K562 (cell line): Measurements from ENCODE around the gene NELFA. TPM values are rescaled to one million over a fixed set of nuclear protein-coding genes. Genes with fewer than 3 reads are reported as not detected.

Experiments used
- COPS2 ChIP-seq: fragments of 450-650 bp; conservative IDR thresholded peaks from 2 replicates; pipeline ENCODE4 v1.6.1; 2016; ENCODE audit warnings: mild to moderate bottlenecking, moderate library complexity
- CXXC5 ChIP-seq: fragments of 250-450 bp; sonication (Bioruptor Pico); IDR thresholded peaks from 2 replicates; pipeline ENCODE4 v1.8.0; 2022; ENCODE audit warnings: inconsistent platforms, mild to moderate bottlenecking, moderate library complexity
- FOXA3 ChIP-seq, 2 experiments: fragments of 450-650 bp in 1 of 2; sonication (generic) in 1 of 2; formaldehyde crosslinking; IDR thresholded peaks in 1 of 2; conservative IDR thresholded peaks in 1 of 2; 2 replicates each; pipeline versions ENCODE4 v1.4.0 to v1.8.0; 2020 to 2022; ENCODE audit warnings: mild to moderate bottlenecking in 2 of 2, missing genetic modification reagents in 1 of 2
- GTF2F1 ChIP-seq: IDR thresholded peaks from 2 replicates; pipeline ENCODE4 v1.6.1; 2011; ENCODE audit warnings: low read depth, low read length, improper control_type of control experiment
- HINFP ChIP-seq: fragments of 450-650 bp; conservative IDR thresholded peaks from 2 replicates; pipeline ENCODE4 v1.6.1; 2016; ENCODE audit warnings: missing genetic modification characterization, low read depth, mild to moderate bottlenecking, control low read depth, missing compliant biosample characterization
- HMG20A ChIP-seq: fragments of 450-650 bp; formaldehyde crosslinking; conservative IDR thresholded peaks from 2 replicates; pipeline ENCODE4 v1.4.0; 2020; ENCODE audit warnings: mild to moderate bottlenecking, mixed read lengths
- HNRNPK ChIP-seq: fragments of 200-400 bp; formaldehyde crosslinking; IDR thresholded peaks from one replicate; pipeline ENCODE4 v1.6.1; 2018; ENCODE audit warnings: mild to moderate bottlenecking, low read depth, low read length; ENCODE audit not compliant: poor library complexity, severe bottlenecking
- HOMEZ ChIP-seq: fragments of 250-450 bp; sonication (Bioruptor Pico); IDR thresholded peaks from 2 replicates; pipeline ENCODE4 v1.4.0; 2020; ENCODE audit warnings: mild to moderate bottlenecking, moderate library complexity
- POLR2G ChIP-seq: fragments of 200-400 bp; formaldehyde crosslinking; IDR thresholded peaks from 2 replicates; pipeline ENCODE4 v1.6.1; 2017; ENCODE audit warnings: low read depth, mild to moderate bottlenecking, antibody characterized with exemption, low read length, moderate library complexity
- RBM22 ChIP-seq: fragments of 200-400 bp; formaldehyde crosslinking; IDR thresholded peaks from 2 replicates; pipeline ENCODE4 v1.6.1; 2018; ENCODE audit warnings: low read length, low read depth; ENCODE audit not compliant: poor library complexity, severe bottlenecking
- SAFB2 ChIP-seq: fragments of 200-400 bp; formaldehyde crosslinking; IDR thresholded peaks from 2 replicates; pipeline ENCODE4 v1.6.1; 2018; ENCODE audit warnings: borderline replicate concordance, low read length, low read depth, moderate library complexity; ENCODE audit not compliant: severe bottlenecking
- SP1 ChIP-seq: sonication (generic); formaldehyde crosslinking; IDR thresholded peaks from 2 replicates; pipeline ENCODE4 v1.8.1; 2022; ENCODE audit warnings: mild to moderate bottlenecking, missing genetic modification reagents
- SUPT5H ChIP-seq: fragments of 450-650 bp; IDR thresholded peaks from 2 replicates; pipeline ENCODE4 v1.6.1; 2016
- ZKSCAN8 ChIP-seq: fragments of 200-800 bp; sonication (Bioruptor generic); IDR thresholded peaks from 2 replicates; pipeline ENCODE4 v1.6.1; 2016; ENCODE audit warnings: missing genetic modification characterization, missing compliant biosample characterization
- ZNF12 ChIP-seq: sonication (generic); formaldehyde crosslinking; IDR thresholded peaks from 2 replicates; pipeline ENCODE4 v1.4.0; 2020; ENCODE audit warnings: mild to moderate bottlenecking, missing genetic modification reagents
- polyA plus RNA-seq, 8 experiments: library from polyadenylated mRNA; depleted of rRNA in 4 of 8; stranded (reverse) in 5 of 8; unstranded in 3 of 8; fragments of >200 nt; fragmentation: Nextera tagmentation in 2 of 8; fragmentation: Illumina TruSeq in 1 of 8; extraction: Ambion mirVana in 2 of 8; extraction: Trizol in 1 of 8; gene quantifications; 2 replicates each; pipeline versions ENCODE4 v1.2.1 to v1.2.3, GENCODE V29; 2011 to 2014; ENCODE audit warnings: inconsistent platforms in 1 of 8, missing spikeins in 1 of 8
- total RNA-seq, 7 experiments: library from RNA; depleted of rRNA in 6 of 7; stranded (reverse); fragments of >200 nt in 6 of 7; fragmentation: Illumina TruSeq in 2 of 7; extraction: Trizol in 2 of 7; gene quantifications; 2 replicates each; pipeline versions ENCODE4 v1.2.1 to v1.2.3, GENCODE V29; 2011 to 2021; ENCODE audit warnings: low replicate concordance in 1 of 7

NELFA gene
- total and polyA plus RNA-seq, 9 of the 15 experiments (the other 6 are each of a cell fraction or from before 2014, with no cell fraction given) = 0.76 to 59.6 (median 14.8) TPM

GRCh38 chr4:1981251-1982058 is 27.3 kb downstream of the NELFA start (continued):
- TF ChIP-seq FOXA3 (CRISPR knock-in tag; conservative IDR thresholded peaks at IDR 0.05 in 1 of 2, IDR thresholded peaks at IDR 0.05 in 1 of 2) (no peak), CXXC5 (CRISPR knock-in tag) (no peak), ZKSCAN8 (no peak), RBM22 (peak; percentile 61), HNRNPK (no peak), HOMEZ (CRISPR knock-in tag) (no peak), HINFP (tag) (no peak), COPS2 (no peak), GTF2F1 (no peak), POLR2G (peak; percentile 60; the same call in 1 of the 2 replicates), HMG20A (no peak), ZNF12 (CRISPR knock-in tag) (no peak), SP1 (peak; percentile 46; the same call in 1 of the 2 replicates), SAFB2 (no peak), SUPT5H (peak; percentile 55)
